Neural cell (in vitro differentiated cells): ENCODE data around the gene MINDY4.

Experiments used
- EZH2 ChIP-seq: fragments of 200-600, 300-800 bp; shearing (Covaris generic), sonication (generic); IDR thresholded peaks from 2 replicates; pipeline ENCODE4 v1.6.1; 2014; ENCODE audit warnings: antibody characterized with exemption, low read length, borderline replicate concordance, mild to moderate bottlenecking; ENCODE audit not compliant: insufficient read depth, poor library complexity, severe bottlenecking
- MXI1 ChIP-seq: fragments of 450-650 bp; conservative IDR thresholded peaks from 2 replicates; pipeline ENCODE4 v1.6.1; 2014; ENCODE audit warnings: antibody characterized with exemption, mild to moderate bottlenecking; ENCODE audit not compliant: poor library complexity, severe bottlenecking
- POLR2AphosphoS5 ChIP-seq: IDR thresholded peaks from 2 replicates; pipeline ENCODE4 v1.6.1; 2012
- RAD21 ChIP-seq: fragments of 450-650 bp; conservative IDR thresholded peaks from 2 replicates; pipeline ENCODE4 v1.6.1; 2014; ENCODE audit warnings: antibody characterized with exemption, mild to moderate bottlenecking, moderate library complexity
- TAF1 ChIP-seq: IDR thresholded peaks from 2 replicates; pipeline ENCODE4 v1.6.1; 2012; ENCODE audit warnings: low read depth
- TF ChIP-seq, protein P1 (sequence below): fragments of 450-650 bp; IDR thresholded peaks from 2 replicates; pipeline ENCODE4 v1.5.1; 2014; ENCODE audit warnings: antibody characterized with exemption, mild to moderate bottlenecking, moderate library complexity; ENCODE audit not compliant: poor library complexity, severe bottlenecking
- TF ChIP-seq, protein P2 (sequence below): IDR thresholded peaks from 2 replicates; pipeline ENCODE4 v1.6.1; 2012; ENCODE audit warnings: borderline replicate concordance

DNA sequence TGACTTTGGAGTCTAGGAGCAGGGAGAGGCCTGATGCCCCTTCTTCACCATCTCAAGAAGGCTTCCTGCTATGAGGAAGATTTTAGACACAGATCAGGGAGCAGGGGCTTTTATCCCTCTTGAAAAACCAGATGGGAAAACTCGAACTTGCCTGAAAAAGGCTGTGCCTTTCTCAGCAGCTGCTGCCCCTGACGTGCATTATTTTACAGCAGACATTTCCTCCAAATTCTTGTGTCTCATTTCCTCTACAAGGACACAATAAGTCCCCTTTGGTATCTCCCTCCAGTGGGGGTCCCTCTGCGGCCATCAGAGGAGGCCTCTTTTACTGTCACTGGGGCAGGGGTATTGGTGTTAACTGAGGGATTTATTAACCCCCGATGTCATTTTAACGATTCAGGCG is 102.4 kb downstream of the MINDY4 start:
- TF ChIP-seq TAF1 (no peak), RAD21 (no peak), POLR2AphosphoS5 (no peak), EZH2 (no peak), MXI1 (no peak)
- TF ChIP-seq, protein P1, sequence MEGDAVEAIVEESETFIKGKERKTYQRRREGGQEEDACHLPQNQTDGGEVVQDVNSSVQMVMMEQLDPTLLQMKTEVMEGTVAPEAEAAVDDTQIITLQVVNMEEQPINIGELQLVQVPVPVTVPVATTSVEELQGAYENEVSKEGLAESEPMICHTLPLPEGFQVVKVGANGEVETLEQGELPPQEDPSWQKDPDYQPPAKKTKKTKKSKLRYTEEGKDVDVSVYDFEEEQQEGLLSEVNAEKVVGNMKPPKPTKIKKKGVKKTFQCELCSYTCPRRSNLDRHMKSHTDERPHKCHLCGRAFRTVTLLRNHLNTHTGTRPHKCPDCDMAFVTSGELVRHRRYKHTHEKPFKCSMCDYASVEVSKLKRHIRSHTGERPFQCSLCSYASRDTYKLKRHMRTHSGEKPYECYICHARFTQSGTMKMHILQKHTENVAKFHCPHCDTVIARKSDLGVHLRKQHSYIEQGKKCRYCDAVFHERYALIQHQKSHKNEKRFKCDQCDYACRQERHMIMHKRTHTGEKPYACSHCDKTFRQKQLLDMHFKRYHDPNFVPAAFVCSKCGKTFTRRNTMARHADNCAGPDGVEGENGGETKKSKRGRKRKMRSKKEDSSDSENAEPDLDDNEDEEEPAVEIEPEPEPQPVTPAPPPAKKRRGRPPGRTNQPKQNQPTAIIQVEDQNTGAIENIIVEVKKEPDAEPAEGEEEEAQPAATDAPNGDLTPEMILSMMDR, result no peak
- TF ChIP-seq, protein P2, sequence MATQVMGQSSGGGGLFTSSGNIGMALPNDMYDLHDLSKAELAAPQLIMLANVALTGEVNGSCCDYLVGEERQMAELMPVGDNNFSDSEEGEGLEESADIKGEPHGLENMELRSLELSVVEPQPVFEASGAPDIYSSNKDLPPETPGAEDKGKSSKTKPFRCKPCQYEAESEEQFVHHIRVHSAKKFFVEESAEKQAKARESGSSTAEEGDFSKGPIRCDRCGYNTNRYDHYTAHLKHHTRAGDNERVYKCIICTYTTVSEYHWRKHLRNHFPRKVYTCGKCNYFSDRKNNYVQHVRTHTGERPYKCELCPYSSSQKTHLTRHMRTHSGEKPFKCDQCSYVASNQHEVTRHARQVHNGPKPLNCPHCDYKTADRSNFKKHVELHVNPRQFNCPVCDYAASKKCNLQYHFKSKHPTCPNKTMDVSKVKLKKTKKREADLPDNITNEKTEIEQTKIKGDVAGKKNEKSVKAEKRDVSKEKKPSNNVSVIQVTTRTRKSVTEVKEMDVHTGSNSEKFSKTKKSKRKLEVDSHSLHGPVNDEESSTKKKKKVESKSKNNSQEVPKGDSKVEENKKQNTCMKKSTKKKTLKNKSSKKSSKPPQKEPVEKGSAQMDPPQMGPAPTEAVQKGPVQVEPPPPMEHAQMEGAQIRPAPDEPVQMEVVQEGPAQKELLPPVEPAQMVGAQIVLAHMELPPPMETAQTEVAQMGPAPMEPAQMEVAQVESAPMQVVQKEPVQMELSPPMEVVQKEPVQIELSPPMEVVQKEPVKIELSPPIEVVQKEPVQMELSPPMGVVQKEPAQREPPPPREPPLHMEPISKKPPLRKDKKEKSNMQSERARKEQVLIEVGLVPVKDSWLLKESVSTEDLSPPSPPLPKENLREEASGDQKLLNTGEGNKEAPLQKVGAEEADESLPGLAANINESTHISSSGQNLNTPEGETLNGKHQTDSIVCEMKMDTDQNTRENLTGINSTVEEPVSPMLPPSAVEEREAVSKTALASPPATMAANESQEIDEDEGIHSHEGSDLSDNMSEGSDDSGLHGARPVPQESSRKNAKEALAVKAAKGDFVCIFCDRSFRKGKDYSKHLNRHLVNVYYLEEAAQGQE, result no peak
